NT2/D1 (cell line): ENCODE measurements around the gene TAF13.
A peak's percentile ranks its signal among the peaks of the same experiment; 100 is the strongest.

Experiments
- DNase-seq: peaks from one replicate; pipeline ENCODE4 v3.0.0-alpha.2; 2011; ENCODE audit warnings: low read depth, low spot score
- H3K27me3 ChIP-seq: 2 replicates; pipeline ENCODE4 v1.6.0; 2011; ENCODE audit warnings: mild to moderate bottlenecking; ENCODE audit not compliant: insufficient read length, insufficient read depth
- H3K36me3 ChIP-seq: 2 replicates; pipeline ENCODE4 v1.6.1; 2011; ENCODE audit warnings: mild to moderate bottlenecking, low read length, mixed read lengths; ENCODE audit not compliant: insufficient read depth, insufficient read length
- H3K4me1 ChIP-seq: 2 replicates; pipeline ENCODE4 v1.5.1; 2011; ENCODE audit not compliant: insufficient read depth, insufficient read length
- H3K4me3 ChIP-seq: 2 replicates; pipeline ENCODE4 v1.5.1; 2011; ENCODE audit warnings: low read depth; ENCODE audit not compliant: insufficient read length
- H3K9ac ChIP-seq: 2 replicates; pipeline ENCODE4 v1.6.0; 2011; ENCODE audit warnings: low read depth; ENCODE audit not compliant: insufficient read length
- H3K9me3 ChIP-seq: 2 replicates; pipeline ENCODE4 v1.5.1; 2011; ENCODE audit warnings: mild to moderate bottlenecking, low read length; ENCODE audit not compliant: insufficient read depth
- SUZ12 ChIP-seq: IDR thresholded peaks from 2 replicates; pipeline ENCODE4 v1.6.1; 2011; ENCODE audit not compliant: insufficient read length, insufficient read depth; ENCODE audit errors: extremely low read depth
- YY1 ChIP-seq: IDR thresholded peaks from 2 replicates; pipeline ENCODE4 v1.6.1; 2011; ENCODE audit not compliant: insufficient read length, insufficient read depth
- ZNF274 ChIP-seq: IDR thresholded peaks from 2 replicates; pipeline ENCODE4 v1.6.1; 2011; ENCODE audit warnings: mild to moderate bottlenecking, low read depth, low read length

TAF13 gene

DNA sequence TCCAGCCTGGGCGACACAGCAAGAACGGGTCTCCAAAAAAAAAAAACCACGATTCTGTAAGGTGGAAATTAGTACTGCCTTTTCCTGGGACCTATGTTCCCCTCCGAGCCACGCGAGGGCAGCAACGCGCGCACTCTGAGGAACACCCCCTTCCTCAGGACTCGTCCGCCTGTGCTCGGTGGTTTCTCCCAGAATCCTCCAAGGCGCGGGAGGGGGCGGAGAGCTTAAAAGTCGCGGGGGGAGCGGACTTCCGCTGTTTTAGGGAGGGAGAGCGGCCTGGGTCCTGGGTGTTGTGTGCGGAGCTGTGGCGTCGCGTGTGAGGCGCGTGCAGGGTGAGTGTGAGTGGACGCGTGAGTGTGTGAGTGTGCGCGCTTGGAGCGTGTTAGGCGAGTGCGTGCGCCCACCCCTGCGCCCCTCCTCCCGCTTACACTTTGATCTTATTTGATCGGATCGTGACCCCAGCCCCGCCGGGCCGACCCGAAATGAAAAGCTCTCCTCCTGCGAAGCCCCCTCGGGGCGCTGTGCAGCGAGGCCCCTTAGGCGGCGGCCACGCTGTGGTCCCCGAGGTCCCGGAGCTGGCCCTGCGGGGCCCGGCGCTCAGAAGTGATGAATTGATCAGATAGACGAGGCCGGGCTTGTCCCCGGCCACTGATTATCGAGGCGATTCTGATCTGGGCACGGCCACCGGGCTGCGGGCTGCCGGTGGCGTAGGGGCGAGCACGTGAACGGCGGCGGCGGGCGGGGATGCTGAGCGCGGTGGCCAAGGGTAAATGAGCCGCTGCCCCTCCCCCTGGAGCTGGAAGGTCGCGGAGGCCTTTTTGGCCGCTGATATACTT, 24.4 kb upstream of the TAF13 start:
- H3K9me3 ChIP-seq, result no peaks in the 10 kb centered on the region
- peak overlapping the region; percentile 99 for H3K4me3 ChIP-seq
- no peaks in the 10 kb centered on the region for H3K27me3 ChIP-seq
- H3K4me1 ChIP-seq, result no peaks in the 10 kb centered on the region
- peak; percentile 98 for DNase-seq
- H3K36me3 ChIP-seq, result peaks cover 10% of the 10 kb centered on the region
- peak overlapping the region; percentile 100 for H3K9ac ChIP-seq
- TF ChIP-seq ZNF274 (no peak), YY1 (no peak), SUZ12 (no peak)

DNA sequence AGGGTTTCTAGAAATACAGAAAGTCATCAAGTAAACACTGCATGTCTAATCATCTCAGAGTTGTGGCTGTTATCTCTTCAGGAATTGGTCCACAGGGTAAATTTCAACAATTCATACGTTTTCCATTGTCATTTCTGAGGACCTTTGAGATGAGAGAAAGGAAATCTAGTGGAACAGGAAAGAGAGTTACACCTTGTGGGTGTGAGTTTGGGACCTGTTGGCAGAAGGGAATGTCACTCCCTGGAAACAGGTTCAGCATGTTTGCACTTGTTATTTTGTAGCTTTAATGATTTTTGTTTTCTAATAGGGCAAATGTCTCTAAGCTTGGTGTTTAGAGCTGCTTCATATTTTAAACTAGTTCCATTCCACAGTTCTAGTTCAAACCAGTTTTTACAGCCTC, 20.3 kb upstream of the TAF13 start:
- H3K4me1 ChIP-seq, result no peaks in the 10 kb centered on the region

GRCh38 chr1:109095631-109096030, 19.8 kb upstream of the TAF13 start:
- TF ChIP-seq SUZ12 (no peak), ZNF274 (no peak), YY1 (no peak)
- peaks cover 22% of the 10 kb centered on the region for H3K36me3 ChIP-seq
- H3K4me1 ChIP-seq, result no peaks in the 10 kb centered on the region
- DNase-seq, result no peak
- H3K27me3 ChIP-seq, result no peaks in the 10 kb centered on the region
- H3K4me3 ChIP-seq, result no peak overlapping the region
- H3K9me3 ChIP-seq, result no peaks in the 10 kb centered on the region
- no peak overlapping the region for H3K9ac ChIP-seq

More for the DNA sequence above, 20.3 kb upstream of the TAF13 start:
- Histone ChIP-seq H3K9me3 (no peaks in the 10 kb centered on the region), H3K4me3 (no peak overlapping the region), H3K27me3 (no peaks in the 10 kb centered on the region), H3K9ac (no peak overlapping the region), H3K36me3 (peaks cover 27% of the 10 kb centered on the region)
- no peak for DNase-seq
- TF ChIP-seq YY1, result no peak
- TF ChIP-seq ZNF274, result no peak

DNA sequence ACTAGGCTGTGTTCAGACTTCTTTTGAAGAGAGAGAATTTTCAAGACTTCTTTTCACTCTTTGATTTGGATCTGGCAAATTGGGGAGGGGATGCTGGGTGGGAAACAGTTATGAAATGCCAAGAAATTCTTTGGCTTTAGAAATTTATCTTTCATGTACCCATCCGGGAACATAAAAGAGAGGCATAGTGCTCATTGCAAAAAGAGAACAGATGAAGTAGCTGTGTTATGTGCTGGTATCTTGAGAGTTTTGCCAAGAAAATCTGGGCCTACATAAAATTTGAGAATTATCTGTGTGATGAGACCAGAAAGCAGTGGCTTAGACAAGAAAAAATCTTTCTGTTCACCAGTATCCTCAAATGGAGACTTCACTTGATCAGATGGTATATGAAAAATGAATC, 19.1 kb upstream of the TAF13 start:
- H3K27me3 ChIP-seq, result no peaks in the 10 kb centered on the region
- H3K4me1 ChIP-seq, result no peaks in the 10 kb centered on the region
- no peak for DNase-seq
- H3K36me3 ChIP-seq, result peaks cover 21% of the 10 kb centered on the region
- no peak overlapping the region for H3K9ac ChIP-seq
- TF ChIP-seq ZNF274 (no peak), YY1 (no peak), SUZ12 (no peak)
- no peaks in the 10 kb centered on the region for H3K9me3 ChIP-seq
- H3K4me3 ChIP-seq, result no peak overlapping the region

- Histone ChIP-seq H3K4me1 (no peaks in the 10 kb centered on the region), H3K27me3 (no peaks in the 10 kb centered on the region), H3K4me3 (no peak overlapping the region), H3K36me3 (peaks cover 21% of the 10 kb centered on the region), H3K9me3 (no peaks in the 10 kb centered on the region), H3K9ac (no peak overlapping the region)
- TF ChIP-seq ZNF274 (no peak), SUZ12 (no peak), YY1 (no peak)
- DNase-seq, result no peak
Measured at GRCh38 chr1:109094377-109094803, 18.6 kb upstream of the TAF13 start.

DNA sequence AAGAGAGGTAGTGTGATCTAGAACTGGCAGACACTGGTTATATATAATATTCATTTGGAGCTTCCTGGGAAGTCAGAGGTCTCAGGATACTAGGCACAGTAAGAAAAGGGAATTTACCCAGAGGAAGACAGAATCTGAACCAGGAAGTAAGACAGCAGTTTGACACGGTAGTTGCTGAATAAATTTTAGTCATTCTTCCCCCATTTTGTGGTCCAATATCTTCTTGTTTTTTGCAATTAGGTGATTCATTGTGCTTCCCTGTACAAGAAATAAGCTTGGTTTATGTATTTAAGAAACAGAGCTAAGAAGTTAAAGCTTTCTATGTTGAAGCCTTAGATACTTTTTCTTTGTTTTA, 16.0 kb upstream of the TAF13 start:
- Histone ChIP-seq H3K27me3 (no peaks in the 10 kb centered on the region), H3K9ac (peak overlapping the region; percentile 82), H3K36me3 (peaks cover 21% of the 10 kb centered on the region), H3K4me3 (peak overlapping the region; percentile 77), H3K9me3 (no peaks in the 10 kb centered on the region), H3K4me1 (no peaks in the 10 kb centered on the region)
- DNase-seq, result no peak
- TF ChIP-seq YY1 (no peak), ZNF274 (no peak), SUZ12 (no peak)

- Histone ChIP-seq H3K9ac (peak overlapping the region; percentile 82), H3K4me3 (peak overlapping the region; percentile 77), H3K9me3 (no peaks in the 10 kb centered on the region), H3K36me3 (peaks cover 18% of the 10 kb centered on the region), H3K27me3 (no peaks in the 10 kb centered on the region), H3K4me1 (no peaks in the 10 kb centered on the region)
- TF ChIP-seq ZNF274 (no peak), SUZ12 (no peak), YY1 (no peak)
- DNase-seq, result no peak
Measured at GRCh38 chr1:109091078-109091838, 15.5 kb upstream of the TAF13 start.
